Limb (tissue), 2 donors: ENCODE data around the gene MEF2C.

ENCODE experiments used
- DNase-seq, 2 donors: peaks; one replicate each; pipeline ENCODE4 v3.0.0-alpha.2; 2016; ENCODE audit errors: extremely low spot score in 2 of 2

Gene MEF2C

GRCh38 chr5:88760527-88760926 lies 122.5 kb downstream of the MEF2C start:
- DNase-seq: no peak

- no peak for DNase-seq
These were observed 124.4 kb downstream of the MEF2C start for GRCh38 chr5:88758591-88758990.

- no peak for DNase-seq
These were observed 124.8 kb downstream of the MEF2C start for GRCh38 chr5:88758184-88758583.

GRCh38 chr5:88756953-88757352 lies 126.0 kb downstream of the MEF2C start:
- no peak for DNase-seq

- DNase-seq: no peak
These were observed 134.3 kb downstream of the MEF2C start for GRCh38 chr5:88748666-88749065.

- DNase-seq: no peak
These were observed 136.5 kb downstream of the MEF2C start for GRCh38 chr5:88746438-88746882.

- no peak for DNase-seq
These were observed 137.8 kb downstream of the MEF2C start for GRCh38 chr5:88745093-88745696.

- DNase-seq: no peak
These were observed 139.7 kb downstream of the MEF2C start for GRCh38 chr5:88743231-88743834.

GRCh38 chr5:88741964-88742363 lies 141.0 kb downstream of the MEF2C start:
- DNase-seq: no peak

GRCh38 chr5:88740604-88741185 lies 142.3 kb downstream of the MEF2C start:
- no peak for DNase-seq

- DNase-seq: no peak
These were observed 146.5 kb downstream of the MEF2C start for GRCh38 chr5:88736494-88736893.

- no peak for DNase-seq
These were observed 148.0 kb downstream of the MEF2C start for GRCh38 chr5:88734983-88735382.

GRCh38 chr5:88734191-88734640 lies 148.8 kb downstream of the MEF2C start:
- DNase-seq: no peak

GRCh38 chr5:88732862-88733261 lies 150.1 kb downstream of the MEF2C start:
- no peak for DNase-seq

GRCh38 chr5:88732181-88732633 lies 150.8 kb downstream of the MEF2C start:
- no peak for DNase-seq

- DNase-seq: no peak
These were observed 153.2 kb downstream of the MEF2C start for GRCh38 chr5:88729829-88730182.

- peak; percentile 70 to 90 for DNase-seq
These were observed 153.7 kb downstream of the MEF2C start for GRCh38 chr5:88729084-88729828.

GRCh38 chr5:88727705-88728313 lies 155.2 kb downstream of the MEF2C start:
- peak in 1 of 2 donors; percentile 49 for DNase-seq

GRCh38 chr5:88725454-88725853 lies 157.5 kb downstream of the MEF2C start:
- no peak for DNase-seq

- no peak for DNase-seq
These were observed 158.8 kb downstream of the MEF2C start for GRCh38 chr5:88724201-88724600.

- DNase-seq: peak in 1 of 2 donors; percentile 47
These were observed 160.4 kb downstream of the MEF2C start for GRCh38 chr5:88722546-88723073.

GRCh38 chr5:88719434-88719833 lies 163.6 kb downstream of the MEF2C start:
- no peak for DNase-seq
